CD4-positive, alpha-beta memory T cell (primary cell): ENCODE results near the gene NR1I2. TPM values are rescaled to one million over a fixed set of nuclear protein-coding genes. Genes with fewer than 3 reads are reported as not detected.

Experiments
- CTCF ChIA-PET: fragments of 350-600 bp; sonication (Branson Sonifier 250); formaldehyde crosslinking; loops from one replicate; lab custom pipeline; 2021; ENCODE audit warnings: inconsistent platforms; ENCODE audit not compliant: partially characterized antibody; lab: Charles Lee
- POLR2A ChIA-PET: fragments of 350-600 bp; sonication (Branson Sonifier 250); formaldehyde crosslinking; loops from one replicate; lab custom pipeline; 2021; ENCODE audit not compliant: partially characterized antibody; lab: Charles Lee
- DNase-seq, 5 donors: peaks; one replicate each; pipeline versions ENCODE4 v3.0.0 to v3.0.0-alpha.2; 2020 to 2022; ENCODE audit warnings: mixed read lengths in 1 of 5
- H3K27ac ChIP-seq: one replicate; pipeline ENCODE4 v1.7.0; 2013; ENCODE audit warnings: low read depth, low read length
- H3K27me3 ChIP-seq: 2 replicates; pipeline ENCODE4 v1.7.0; 2013; ENCODE audit warnings: mild to moderate bottlenecking, low read length, moderate library complexity; ENCODE audit not compliant: insufficient read depth
- H3K36me3 ChIP-seq: 2 replicates; pipeline ENCODE4 v1.7.0; 2013; ENCODE audit warnings: mild to moderate bottlenecking, low read length, moderate library complexity; ENCODE audit not compliant: insufficient read depth
- H3K4me1 ChIP-seq: 2 replicates; pipeline ENCODE4 v1.7.0; 2013; ENCODE audit warnings: mild to moderate bottlenecking, low read length, moderate library complexity; ENCODE audit not compliant: insufficient read depth
- H3K4me3 ChIP-seq, 2 donors: one replicate each; pipeline ENCODE4 v1.7.0; 2013; ENCODE audit warnings: low read length in 2 of 2, mild to moderate bottlenecking in 1 of 2
- H3K9me3 ChIP-seq, 2 donors: one replicate each; pipeline ENCODE4 v1.7.0; 2013; ENCODE audit warnings: low read length in 2 of 2, control low read depth in 1 of 2; ENCODE audit not compliant: control insufficient read depth in 1 of 2
- H3K27ac Mint-ChIP-seq, 7 donors: one replicate each; pipeline ENCODE4 v1.8.0; 2020 to 2021; ENCODE audit warnings: mixed read lengths in 7 of 7, mild to moderate bottlenecking in 6 of 7, inconsistent platforms in 3 of 7, moderate library complexity in 3 of 7
- H3K27me3 Mint-ChIP-seq, 2 donors: one replicate each; pipeline ENCODE4 v1.8.0; 2020 to 2021; ENCODE audit warnings: mixed read lengths in 2 of 2
- H3K36me3 Mint-ChIP-seq, 2 donors: one replicate each; pipeline ENCODE4 v1.8.0; 2020 to 2021; ENCODE audit warnings: mixed read lengths in 2 of 2, inconsistent platforms in 1 of 2, mild to moderate bottlenecking in 1 of 2
- H3K4me1 Mint-ChIP-seq, 4 donors: one replicate each; pipeline ENCODE4 v1.8.0; 2020 to 2021; ENCODE audit warnings: mixed read lengths in 4 of 4, mild to moderate bottlenecking in 1 of 4
- H3K4me3 Mint-ChIP-seq, 8 donors: one replicate each; pipeline ENCODE4 v1.8.0; 2020 to 2021; ENCODE audit warnings: mixed read lengths in 8 of 8, mild to moderate bottlenecking in 7 of 8, moderate library complexity in 6 of 8, inconsistent platforms in 3 of 8
- H3K9me3 Mint-ChIP-seq, 8 donors: one replicate each; pipeline ENCODE4 v1.8.0; 2020 to 2021; ENCODE audit warnings: mixed read lengths in 8 of 8, mild to moderate bottlenecking in 5 of 8, inconsistent platforms in 3 of 8, moderate library complexity in 1 of 8
- intact Hi-C: fragments of 100-400 bp; cut with micrococcal nuclease; formaldehyde crosslinking; loops from one replicate; pipeline ENCODE4 v1.15.1; 2023
- polyA plus RNA-seq, 2 donors: library from polyadenylated mRNA; unstranded; fragments of 300-500 nt; fragmentation: Illumina TruSeq; gene quantifications; one replicate each; pipeline ENCODE4 v1.2.3, GENCODE V29; 2021
- total RNA-seq, 2 experiments: library from RNA; stranded (reverse); gene quantifications; one replicate each; pipeline ENCODE4 v1.2.3, GENCODE V29; 2021

The NR1I2 gene
- total and polyA plus RNA-seq, 4 experiments from 2014 or later: 0.39 to 0.49 (median 0.43) TPM

DNA sequence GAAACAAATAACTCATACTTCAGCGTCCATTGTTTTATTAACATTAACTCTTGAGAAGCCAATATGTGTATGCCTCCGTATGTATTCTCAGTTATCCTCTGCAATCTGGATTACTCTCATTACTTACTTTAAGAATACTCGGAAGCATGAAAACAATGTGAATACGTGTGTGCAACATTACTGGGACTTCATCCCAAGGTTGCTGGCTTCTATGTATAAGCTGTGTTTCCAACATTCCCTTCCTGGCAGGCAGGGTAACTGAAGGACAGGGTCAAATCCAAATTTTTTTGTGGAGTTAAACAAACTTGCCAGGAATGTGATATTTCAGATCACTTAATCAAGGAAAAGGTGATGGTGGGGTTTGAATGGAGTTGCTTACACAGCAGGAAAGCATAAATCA is 34.5 kb upstream of the NR1I2 start:
- Mint-ChIP-seq H3K27ac (no peak overlapping the region), H3K4me3 (no peak overlapping the region), H3K4me1 (no peaks in the 10 kb centered on the region), H3K36me3 (no peaks in the 10 kb centered on the region), H3K27me3 (peaks cover 6 to 22% of the 10 kb centered on the region in 2 donors), H3K9me3 (peaks cover 0 to 2% (median 0%) of the 10 kb centered on the region in 8 donors)
- H3K27me3 ChIP-seq: no peaks in the 10 kb centered on the region
- no peak for DNase-seq
- no peak overlapping the region for H3K4me3 ChIP-seq
- H3K27ac ChIP-seq: no peak overlapping the region
- CTCF ChIA-PET: no interaction called here
- no peaks in the 10 kb centered on the region for H3K9me3 ChIP-seq
- H3K4me1 ChIP-seq: no peaks in the 10 kb centered on the region
- POLR2A ChIA-PET: no interaction called here
- intact Hi-C loops: no loop called here
- no peaks in the 10 kb centered on the region for H3K36me3 ChIP-seq

DNA sequence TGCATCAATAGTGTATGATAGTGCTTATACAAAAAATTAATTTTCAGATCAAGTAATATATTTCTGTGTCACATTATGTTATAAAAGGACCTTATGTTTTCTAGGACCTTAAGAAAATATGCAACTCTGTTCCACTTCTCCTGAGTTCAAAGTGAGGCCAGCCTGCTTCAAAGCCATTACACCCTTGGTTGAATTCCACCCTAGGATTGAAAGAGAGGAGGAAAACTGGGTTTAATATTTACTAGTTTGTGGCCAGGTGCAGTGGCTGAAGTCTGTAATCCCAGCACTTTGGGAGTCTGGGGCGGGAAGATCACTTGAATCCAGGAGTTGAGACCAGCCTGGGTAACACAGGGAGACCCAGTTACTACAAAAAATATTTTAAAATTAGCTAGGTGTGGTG is 32.9 kb upstream of the NR1I2 start:
- H3K4me3 Mint-ChIP-seq: no peak overlapping the region
- no peaks in the 10 kb centered on the region for H3K4me1 Mint-ChIP-seq
- H3K27me3 ChIP-seq: no peaks in the 10 kb centered on the region
- no peaks in the 10 kb centered on the region for H3K36me3 ChIP-seq
- H3K4me1 ChIP-seq: no peaks in the 10 kb centered on the region
- ChIA-PET CTCF (no interaction called here), POLR2A (no interaction called here)
- no peak overlapping the region for H3K27ac Mint-ChIP-seq
- no peak overlapping the region for H3K27ac ChIP-seq
- peaks cover 0 to 15% (median under 1%) of the 10 kb centered on the region in 8 donors for H3K9me3 Mint-ChIP-seq
- no peaks in the 10 kb centered on the region for H3K36me3 Mint-ChIP-seq
- no peak for DNase-seq
- no peak overlapping the region for H3K4me3 ChIP-seq
- intact Hi-C loops: no loop called here
- peaks cover 5 to 20% of the 10 kb centered on the region in 2 donors for H3K27me3 Mint-ChIP-seq
- H3K9me3 ChIP-seq: no peaks in the 10 kb centered on the region

DNA sequence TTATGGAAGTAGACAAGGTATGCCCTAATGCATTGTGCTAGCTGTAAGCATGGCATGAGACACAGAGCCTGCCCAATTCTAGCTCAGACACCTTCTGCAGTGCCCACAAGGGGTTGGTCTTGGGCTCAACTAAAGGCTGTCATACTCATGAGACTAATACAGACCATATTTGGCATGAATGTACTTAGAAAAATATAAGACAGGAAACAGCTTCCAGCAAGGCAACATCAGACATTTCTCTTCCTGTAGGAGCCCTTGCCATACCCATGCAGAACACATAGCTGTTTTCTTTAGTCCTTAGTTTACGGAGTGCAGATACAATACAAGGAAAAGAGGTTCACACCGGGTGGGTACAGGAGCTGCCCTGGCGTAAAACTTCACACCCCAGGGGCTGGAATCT is 30.5 kb upstream of the NR1I2 start:
- Histone ChIP-seq H3K27ac (no peak overlapping the region), H3K36me3 (no peaks in the 10 kb centered on the region), H3K27me3 (no peaks in the 10 kb centered on the region), H3K4me1 (no peaks in the 10 kb centered on the region), H3K4me3 (no peak overlapping the region), H3K9me3 (no peaks in the 10 kb centered on the region)
- intact Hi-C loops: no loop called here
- ChIA-PET CTCF (interaction anchor here (0.5 kb wide), 1 partner anchor 145 kb away, joined by 3 read pairs; no protein-coding TSS in a partner anchor), POLR2A (no interaction called here)
- no peaks in the 10 kb centered on the region for H3K36me3 Mint-ChIP-seq
- no peak overlapping the region for H3K27ac Mint-ChIP-seq
- peaks cover 11 to 18% of the 10 kb centered on the region in 2 donors for H3K27me3 Mint-ChIP-seq
- H3K4me3 Mint-ChIP-seq: no peak overlapping the region
- H3K4me1 Mint-ChIP-seq: no peaks in the 10 kb centered on the region
- DNase-seq: no peak
- peaks cover 0 to 21% (median 2%) of the 10 kb centered on the region in 8 donors for H3K9me3 Mint-ChIP-seq

DNA sequence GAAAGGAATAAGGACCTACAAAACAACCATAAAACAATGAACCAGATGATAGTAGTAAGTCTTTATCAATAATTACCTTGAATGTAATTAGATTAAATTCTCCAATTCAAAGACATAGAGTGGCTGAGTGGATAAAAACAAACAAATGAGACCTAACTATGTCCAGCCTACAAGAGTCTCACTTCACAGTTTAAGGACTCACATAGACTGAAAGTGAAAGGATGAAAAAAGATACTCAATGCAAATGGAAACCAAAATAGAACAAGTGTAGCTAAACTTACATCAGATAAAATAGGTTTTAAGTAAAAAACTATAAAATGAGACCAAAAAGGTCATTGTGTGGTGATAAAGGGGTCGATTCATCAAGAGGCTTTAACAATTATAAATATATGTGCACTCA is 21.9 kb upstream of the NR1I2 start:
- Histone ChIP-seq H3K9me3 (no peaks in the 10 kb centered on the region), H3K27ac (no peak overlapping the region), H3K4me3 (no peak overlapping the region), H3K4me1 (no peaks in the 10 kb centered on the region), H3K36me3 (no peaks in the 10 kb centered on the region), H3K27me3 (peaks cover 6% of the 10 kb centered on the region)
- Mint-ChIP-seq H3K36me3 (no peaks in the 10 kb centered on the region), H3K27me3 (peaks cover 6 to 18% of the 10 kb centered on the region in 2 donors), H3K4me1 (no peaks in the 10 kb centered on the region), H3K27ac (no peak overlapping the region), H3K4me3 (no peak overlapping the region), H3K9me3 (peaks cover 0 to 11% (median 6%) of the 10 kb centered on the region in 8 donors)
- intact Hi-C loops: no loop called here
- POLR2A ChIA-PET: no interaction called here
- CTCF ChIA-PET: no interaction called here
- no peak for DNase-seq

DNA sequence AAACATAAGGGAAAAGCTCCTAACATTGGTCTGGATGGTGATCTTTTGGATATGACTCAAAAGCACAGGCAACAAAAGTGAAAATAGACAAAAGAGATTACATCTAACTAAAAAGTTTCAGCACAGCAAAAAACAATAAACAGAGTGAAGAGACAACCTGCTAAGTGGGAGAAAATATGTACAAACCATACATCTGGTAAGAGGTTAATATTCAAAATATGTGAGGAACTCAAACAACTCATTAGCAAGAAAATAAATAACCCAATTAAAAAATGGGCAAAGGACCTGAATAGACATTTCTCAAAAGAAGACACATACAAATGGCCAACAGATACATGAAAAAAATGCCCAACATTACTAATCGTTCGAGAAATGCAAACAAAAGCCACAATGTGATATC is 19.0 kb upstream of the NR1I2 start:
- CTCF ChIA-PET: no interaction called here
- no peak overlapping the region for H3K4me3 ChIP-seq
- DNase-seq: no peak
- POLR2A ChIA-PET: no interaction called here
- H3K27ac ChIP-seq: no peak overlapping the region
- no peaks in the 10 kb centered on the region for H3K36me3 ChIP-seq
- Mint-ChIP-seq H3K4me1 (no peaks in the 10 kb centered on the region), H3K4me3 (no peak overlapping the region), H3K9me3 (peaks cover 0 to 11% (median 6%) of the 10 kb centered on the region in 8 donors), H3K27ac (no peak overlapping the region), H3K27me3 (peaks cover 9 to 13% of the 10 kb centered on the region in 2 donors), H3K36me3 (no peaks in the 10 kb centered on the region)
- peaks cover 6% of the 10 kb centered on the region for H3K27me3 ChIP-seq
- no peaks in the 10 kb centered on the region for H3K9me3 ChIP-seq
- no peaks in the 10 kb centered on the region for H3K4me1 ChIP-seq
- intact Hi-C loops: no loop called here

DNA sequence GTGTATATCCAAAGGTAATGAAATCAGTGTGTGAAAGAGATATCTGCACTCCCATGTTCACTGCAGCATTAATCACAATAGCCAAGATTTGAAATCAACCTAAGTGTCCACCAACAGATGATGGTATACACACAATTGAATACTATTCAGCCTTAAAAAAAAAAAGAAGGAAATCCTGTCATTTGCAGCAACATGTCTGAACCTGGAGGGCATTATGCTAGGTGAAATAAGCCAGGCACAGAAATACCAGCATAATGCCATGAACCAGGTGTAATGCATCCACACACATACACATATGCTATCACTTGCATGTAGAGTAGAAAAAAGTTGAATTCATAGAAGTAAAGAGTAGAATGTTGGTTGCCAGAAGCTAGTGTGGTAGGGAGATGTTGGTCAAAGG is 18.4 kb upstream of the NR1I2 start:
- H3K36me3 Mint-ChIP-seq: no peaks in the 10 kb centered on the region
- H3K27ac Mint-ChIP-seq: no peak overlapping the region
- Histone ChIP-seq H3K27ac (no peak overlapping the region), H3K9me3 (no peaks in the 10 kb centered on the region), H3K4me3 (no peak overlapping the region), H3K27me3 (peaks cover 6% of the 10 kb centered on the region), H3K36me3 (no peaks in the 10 kb centered on the region), H3K4me1 (no peaks in the 10 kb centered on the region)
- no peak overlapping the region for H3K4me3 Mint-ChIP-seq
- CTCF ChIA-PET: no interaction called here
- H3K27me3 Mint-ChIP-seq: peaks cover 9 to 10% of the 10 kb centered on the region in 2 donors
- DNase-seq: no peak
- no peaks in the 10 kb centered on the region for H3K4me1 Mint-ChIP-seq
- peaks cover 0 to 11% (median 6%) of the 10 kb centered on the region in 8 donors for H3K9me3 Mint-ChIP-seq
- intact Hi-C loops: no loop called here
- POLR2A ChIA-PET: no interaction called here

DNA sequence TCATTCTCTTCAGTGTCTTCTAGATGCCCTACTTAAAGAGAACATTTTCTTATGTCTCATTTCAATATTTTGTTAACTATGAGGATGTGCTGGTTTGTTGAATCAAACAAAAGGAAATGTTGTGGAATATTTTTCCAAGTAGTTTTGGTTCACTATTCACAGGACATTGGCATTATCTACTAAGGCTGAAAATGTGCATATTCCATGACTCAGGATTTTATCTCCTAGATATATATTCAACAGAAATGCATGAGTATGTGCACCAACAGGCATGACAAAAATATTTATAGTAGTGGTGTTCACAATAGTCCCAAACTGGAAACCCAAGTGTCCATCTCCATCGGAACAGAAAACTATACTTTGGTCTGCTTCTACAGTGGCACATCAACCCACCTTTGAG is 16.7 kb upstream of the NR1I2 start:
- H3K27ac ChIP-seq: no peak overlapping the region
- no peaks in the 10 kb centered on the region for H3K9me3 ChIP-seq
- Mint-ChIP-seq H3K27ac (no peak overlapping the region), H3K9me3 (peaks cover 0 to 9% (median 6%) of the 10 kb centered on the region in 8 donors), H3K36me3 (no peaks in the 10 kb centered on the region), H3K4me1 (no peaks in the 10 kb centered on the region), H3K27me3 (peaks cover 6 to 10% of the 10 kb centered on the region in 2 donors), H3K4me3 (no peak overlapping the region)
- ChIA-PET POLR2A (no interaction called here), CTCF (no interaction called here)
- intact Hi-C loops: no loop called here
- peaks cover 3% of the 10 kb centered on the region for H3K27me3 ChIP-seq
- H3K4me3 ChIP-seq: no peak overlapping the region
- H3K4me1 ChIP-seq: no peaks in the 10 kb centered on the region
- no peak for DNase-seq
- no peaks in the 10 kb centered on the region for H3K36me3 ChIP-seq
